Left forelimb (tissue), 1 donor: ENCODE results near the gene GIPC3.

Experiments
- DNase-seq: peaks from one replicate; pipeline ENCODE4 v3.0.0-alpha.2; 2018; ENCODE audit warnings: low spot score

The GIPC3 gene

DNA sequence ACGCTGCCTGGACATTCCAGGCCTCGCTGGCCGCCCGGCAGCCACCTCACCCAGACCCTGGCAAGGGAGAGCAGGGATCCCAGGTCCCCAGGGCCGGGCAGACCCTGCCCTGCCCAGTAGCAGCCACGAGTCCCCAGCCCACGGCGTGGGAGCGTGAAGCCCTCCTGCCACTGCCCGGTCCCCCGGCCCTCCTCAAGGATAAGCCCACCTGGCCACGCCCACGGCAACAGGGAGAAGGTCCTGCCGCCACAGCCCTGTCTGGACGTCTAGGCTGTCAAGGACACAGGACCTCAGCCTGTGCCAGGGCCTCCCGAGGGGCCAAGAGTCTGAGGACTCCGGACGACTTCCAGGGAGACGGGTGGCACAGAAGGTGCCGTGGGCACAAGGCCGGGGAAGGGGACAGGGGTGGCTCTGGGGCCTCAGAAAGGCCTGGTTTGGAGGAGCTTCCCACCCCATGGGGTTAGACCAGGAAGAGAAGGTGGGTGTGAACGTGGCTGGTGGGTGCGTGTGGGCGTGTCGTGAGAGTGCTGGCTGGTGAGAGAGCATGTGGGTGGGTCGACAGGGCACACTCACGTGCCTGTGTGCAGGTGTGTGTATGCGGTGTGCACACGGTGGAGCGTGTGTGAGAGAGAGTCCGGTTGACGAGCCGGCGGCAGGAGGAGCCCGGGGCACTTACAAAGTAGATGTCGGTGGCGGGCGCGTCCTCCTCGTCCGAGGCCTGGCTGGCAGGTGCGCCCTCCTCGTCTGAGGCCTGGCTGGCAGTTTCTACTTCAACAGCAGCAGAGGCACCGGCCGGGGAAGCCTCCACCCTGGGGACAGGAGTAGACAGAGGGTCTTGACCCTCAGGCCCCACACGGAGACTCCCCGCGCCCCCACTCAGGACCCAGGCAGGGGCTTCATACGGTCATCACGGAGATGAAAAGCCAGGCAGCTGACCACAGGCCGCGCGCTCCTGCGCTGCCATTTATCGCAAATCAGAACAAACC lies 53.2 kb downstream of the GIPC3 start:
- DNase-seq, result no peak

DNA sequence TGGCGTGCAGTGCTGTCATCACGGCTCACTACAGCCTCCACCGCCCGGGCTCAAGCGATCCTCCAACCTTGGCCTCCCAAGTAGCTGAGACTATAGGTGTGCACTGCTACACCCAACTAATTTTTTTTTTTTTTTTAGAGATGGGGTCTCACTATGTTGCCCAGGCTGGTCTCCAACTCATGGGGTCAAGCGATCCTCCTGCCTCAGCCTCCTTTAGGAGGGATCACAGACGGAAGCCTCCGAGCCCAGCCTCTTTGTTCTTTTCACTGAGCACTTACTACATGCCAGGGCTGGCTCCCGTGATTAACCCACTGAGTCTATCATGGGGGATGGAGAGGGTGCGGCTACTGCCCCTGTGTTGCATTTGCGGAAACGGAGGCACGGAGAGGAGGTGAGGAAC lies 54.2 kb downstream of the GIPC3 start:
- no peak for DNase-seq

DNA sequence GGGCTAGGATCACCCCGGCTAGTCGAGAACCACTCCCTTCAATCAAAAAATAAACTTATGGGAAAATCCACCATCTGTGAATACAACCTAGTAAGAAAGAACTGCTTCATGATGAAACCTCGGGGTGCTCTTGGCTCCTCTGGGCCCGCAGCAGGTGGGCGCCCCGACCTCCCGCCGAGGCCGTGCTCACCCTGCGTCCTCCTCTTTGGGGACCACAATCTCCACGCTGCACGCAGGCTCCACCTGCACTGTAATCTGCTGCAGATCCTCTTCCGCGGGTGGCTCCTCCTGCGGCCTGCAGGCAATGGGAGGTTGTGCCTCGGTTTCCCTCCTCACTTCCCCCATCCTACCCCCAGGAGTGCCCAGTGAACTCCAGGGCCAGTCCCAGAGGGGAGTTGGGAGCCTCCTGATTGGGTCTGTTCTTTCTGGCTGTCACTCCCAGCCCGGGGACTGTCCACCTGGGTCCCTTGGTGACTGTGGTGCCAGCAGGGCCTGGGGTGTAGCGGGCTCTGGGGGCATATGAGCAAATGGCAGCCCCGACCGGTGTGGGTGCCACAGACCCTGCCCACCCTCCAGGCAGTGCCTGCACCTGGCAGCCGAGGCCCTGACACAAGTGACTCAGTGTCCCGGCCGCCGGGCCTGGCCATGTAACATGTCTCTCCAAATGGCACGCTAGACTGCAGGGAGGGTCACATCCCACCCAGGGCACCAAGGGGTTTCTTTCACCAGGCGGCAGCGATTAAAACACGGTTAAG lies 56.4 kb downstream of the GIPC3 start:
- DNase-seq, result no peak

- no peak for DNase-seq
These were observed 57.0 kb downstream of the GIPC3 start for GRCh38 chr19:3642296-3642695.
